Measurements from ENCODE around the gene KMT5C. TPM values are rescaled to one million over a fixed set of nuclear protein-coding genes. Genes with fewer than 3 reads are reported as not detected.
A peak's percentile ranks its signal among the peaks of the same experiment; 100 is the strongest.

The KMT5C gene
- total RNA-seq, 1 experiment from 2014 or later: 4.0 TPM

DNA sequence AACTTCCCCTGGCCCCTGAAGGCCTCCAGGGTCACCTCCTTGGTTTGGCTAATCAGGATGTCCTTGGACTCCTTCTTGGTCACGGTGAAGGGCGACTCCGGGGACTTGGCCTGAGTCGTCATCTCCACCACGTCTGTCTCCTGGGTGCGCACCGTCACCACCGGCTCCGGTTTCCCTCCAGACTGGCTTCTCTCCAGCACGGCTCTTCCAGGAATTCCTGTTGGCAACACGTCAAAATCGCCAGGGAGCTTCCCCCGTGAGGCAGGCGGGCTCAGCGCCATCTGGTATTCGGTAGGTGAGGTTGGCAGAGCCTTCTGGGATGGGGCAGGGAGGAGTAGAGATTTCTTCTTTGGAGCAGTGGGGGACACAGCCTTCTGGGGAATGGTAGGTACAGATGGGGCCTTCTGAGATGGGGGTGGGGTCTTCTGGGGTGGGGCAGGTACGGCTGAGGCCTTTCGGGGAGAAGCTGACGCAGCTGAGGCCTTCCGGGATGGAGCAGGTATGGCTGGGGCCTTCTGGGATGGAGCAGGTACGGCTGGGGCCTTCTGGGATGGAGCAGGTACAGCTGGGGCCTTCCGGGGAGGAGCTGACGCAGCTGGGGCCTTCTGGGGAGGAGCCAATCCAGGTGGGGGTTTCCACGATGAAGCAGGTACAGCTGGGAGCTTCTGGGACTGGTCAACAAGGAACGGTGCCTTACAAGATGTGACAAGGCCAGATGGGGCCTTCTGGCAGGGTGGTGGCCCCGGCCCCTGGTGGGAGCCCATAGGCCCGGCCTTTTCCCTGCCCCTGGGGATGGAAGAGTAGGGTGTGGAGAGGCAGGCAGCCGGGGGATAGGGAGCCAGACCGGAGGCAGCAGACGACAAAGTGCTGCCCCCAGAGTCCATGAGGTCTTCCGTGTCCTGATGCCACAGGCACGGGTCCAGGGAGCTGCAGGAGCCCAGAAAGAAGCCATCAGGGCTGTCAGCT, 19.6 kb downstream of the KMT5C start:
- Histone ChIP-seq H3K9me3 (replicated peaks) (0 out of 2 replicates have a peak, but pooled peaks cover 3% of the 10 kb centered on the region), H3K4me3 (no peak overlapping the region), H3K4me1 (replicated peaks) (peaks cover 5% of the 10 kb centered on the region; the same call in 1 of the 2 replicates), H3K27ac (no peak overlapping the region), H3K27me3 (replicated peaks) (peaks cover 30% of the 10 kb centered on the region), H3K36me3 (no peaks in the 10 kb centered on the region)
- no peak for DNase-seq (ENCODE audit: low read depth in 1 of 2, low spot score in 2 of 2)

DNA sequence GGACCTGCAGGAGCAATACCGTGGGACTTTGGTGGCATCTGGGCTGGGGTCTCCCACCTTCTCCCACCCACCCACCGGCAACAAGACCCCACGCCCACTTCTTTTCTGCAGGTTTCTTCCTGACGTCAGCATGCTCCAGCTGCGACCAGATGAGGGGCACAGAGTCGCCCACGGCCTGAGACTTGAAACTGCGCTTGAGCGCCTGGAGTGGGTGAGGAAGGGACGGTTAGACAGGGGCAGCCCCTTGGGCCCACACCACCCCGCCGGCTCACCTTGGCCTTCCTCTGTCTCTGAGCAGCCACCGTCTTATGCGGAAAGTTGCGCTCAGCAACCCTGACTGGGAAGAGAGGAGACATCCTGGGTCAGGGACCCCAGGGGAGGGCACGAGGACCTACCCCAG, 21.2 kb downstream of the KMT5C start:
- Histone ChIP-seq H3K27me3 (replicated peaks) (peaks cover 18% of the 10 kb centered on the region), H3K4me1 (replicated peaks) (peaks cover 14% of the 10 kb centered on the region; the same call in 1 of the 2 replicates), H3K36me3 (peaks cover 14% of the 10 kb centered on the region), H3K27ac (no peak overlapping the region), H3K4me3 (no peak overlapping the region), H3K9me3 (replicated peaks) (no peaks in the 10 kb centered on the region)
- no peak for DNase-seq (ENCODE audit: low read depth in 1 of 2, low spot score in 2 of 2)

DNA sequence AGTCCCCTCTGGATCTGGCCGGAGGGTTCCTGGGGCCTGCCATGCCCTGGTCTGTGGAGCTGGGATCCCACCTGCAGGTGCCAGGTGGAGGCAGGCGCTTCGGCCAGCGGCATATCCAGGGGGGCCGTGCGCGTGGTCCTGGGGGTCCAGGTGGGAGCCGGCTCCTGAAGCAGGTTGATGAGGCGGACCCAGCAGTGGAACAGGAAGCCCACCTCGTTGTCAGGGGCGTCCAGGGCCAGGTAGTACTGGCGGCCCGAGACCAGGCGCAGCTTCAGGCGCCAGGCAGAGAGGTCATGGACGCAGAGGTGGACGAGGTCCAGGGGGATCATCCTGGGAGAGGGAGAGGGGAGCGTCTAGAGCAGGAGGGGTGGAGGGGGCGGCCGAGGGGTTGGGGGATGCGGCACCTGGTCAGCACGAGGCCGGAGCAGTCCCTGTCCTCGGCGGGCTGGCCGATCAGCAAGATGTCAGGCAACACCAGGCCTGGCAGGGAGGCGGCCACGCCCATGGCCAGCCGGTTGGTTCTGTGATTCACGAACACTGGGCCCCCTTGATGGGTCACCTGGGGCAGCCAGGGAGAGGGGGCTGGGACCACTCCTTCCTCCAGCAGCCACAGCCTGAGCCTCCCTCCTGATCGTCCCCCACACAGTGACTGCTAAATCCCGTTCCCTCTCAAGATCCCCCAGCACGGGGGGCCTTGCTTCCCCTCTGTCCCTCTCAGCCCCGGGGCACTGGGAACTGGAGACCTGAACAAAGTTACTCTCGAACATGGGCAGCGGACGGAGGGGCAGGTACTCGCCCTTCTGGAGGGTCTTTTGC, 22.7 kb downstream of the KMT5C start:
- Histone ChIP-seq H3K4me1 (replicated peaks) (peaks cover 17% of the 10 kb centered on the region; the same call in 1 of the 2 replicates), H3K9me3 (replicated peaks) (no peaks in the 10 kb centered on the region), H3K36me3 (peaks cover 27% of the 10 kb centered on the region), H3K4me3 (no peak overlapping the region), H3K27ac (no peak overlapping the region), H3K27me3 (replicated peaks) (peaks cover 6% of the 10 kb centered on the region)
- DNase-seq (ENCODE audit: low read depth in 1 of 2, low spot score in 2 of 2): no peak

DNA sequence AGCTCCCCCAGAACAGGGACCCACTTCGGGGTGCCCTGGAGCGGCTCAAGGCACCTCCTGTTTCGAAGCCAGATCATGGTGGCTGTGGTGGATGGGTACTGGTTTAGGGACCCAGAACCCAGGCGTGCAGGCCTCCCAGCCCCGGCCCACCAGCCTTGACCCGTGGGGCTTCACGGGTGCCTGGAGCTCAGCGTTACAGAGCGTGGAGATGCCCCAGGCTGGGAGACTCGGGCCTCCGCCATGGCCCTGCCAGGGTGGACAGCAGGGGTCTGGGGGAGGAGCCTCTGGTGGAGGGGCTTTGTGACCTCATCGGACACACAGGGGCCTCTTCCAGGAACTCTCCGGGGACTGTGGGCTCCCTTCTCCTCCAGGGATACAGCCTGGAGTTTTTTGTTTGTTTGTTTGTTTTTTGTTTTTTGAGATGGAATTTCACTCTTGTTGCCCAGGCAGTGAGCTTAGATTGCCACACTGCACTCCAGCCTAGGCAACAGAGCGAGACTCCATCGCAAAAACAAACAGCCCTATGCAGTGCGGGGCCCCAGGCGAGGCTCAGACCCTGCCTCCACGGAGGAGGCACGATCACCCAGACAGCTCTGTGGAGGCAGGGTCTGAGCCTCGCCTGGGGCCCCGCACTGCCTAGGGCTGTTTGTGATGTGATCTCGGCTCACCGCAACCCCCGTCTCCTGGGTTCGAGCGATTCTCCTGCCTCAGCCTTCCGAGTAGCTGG, 23.5 kb downstream of the KMT5C start, which contains the start of gene GARIN5B:
GARIN5B (minus strand) TSS at position 271 of the 727 bp plus-strand sequence; CDS start at position 77, 194 bp downstream.
- H3K9me3 ChIP-seq (replicated peaks): no peaks in the 10 kb centered on the region
- H3K4me3 ChIP-seq: no peak within 1 kb of the TSS
- H3K4me1 ChIP-seq (replicated peaks): peaks cover 17% of the 10 kb centered on the region
- H3K36me3 ChIP-seq: peaks cover 35% of the 10 kb centered on the region
- H3K27me3 ChIP-seq (replicated peaks): 0 out of 2 replicates have a peak, but pooled peaks cover 1% of the 10 kb centered on the region
- H3K27ac ChIP-seq: no peak within 1 kb of the TSS
- no peak for DNase-seq (ENCODE audit: low read depth in 1 of 2, low spot score in 2 of 2)

DNA sequence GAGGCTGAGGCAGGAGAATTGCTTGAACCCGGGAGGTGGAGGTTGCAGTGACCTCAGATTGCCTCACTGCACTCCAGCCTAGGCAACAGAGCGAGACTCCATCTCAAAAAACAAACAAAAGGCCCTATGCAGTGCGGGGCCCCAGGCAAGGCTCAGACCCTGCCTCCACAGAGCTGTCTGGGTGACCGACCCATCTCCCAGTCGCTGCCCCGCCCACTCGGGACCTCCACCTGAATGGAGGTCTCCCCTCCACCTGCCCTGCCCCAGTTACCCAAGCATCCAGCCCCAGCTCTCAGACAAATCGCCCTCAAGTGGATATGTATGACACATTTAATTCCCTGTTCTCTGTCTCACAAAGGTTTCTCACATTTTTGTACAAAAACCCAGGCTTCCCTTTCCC, 25.6 kb downstream of the KMT5C start:
- peaks cover 33% of the 10 kb centered on the region for H3K4me1 ChIP-seq (replicated peaks)
- H3K36me3 ChIP-seq: peaks cover 52% of the 10 kb centered on the region
- DNase-seq (ENCODE audit: low read depth in 1 of 2, low spot score in 2 of 2): no peak
- H3K27me3 ChIP-seq (replicated peaks): no peaks in the 10 kb centered on the region
- H3K9me3 ChIP-seq (replicated peaks): no peaks in the 10 kb centered on the region
- no peak overlapping the region for H3K4me3 ChIP-seq
- no peak overlapping the region for H3K27ac ChIP-seq

DNA sequence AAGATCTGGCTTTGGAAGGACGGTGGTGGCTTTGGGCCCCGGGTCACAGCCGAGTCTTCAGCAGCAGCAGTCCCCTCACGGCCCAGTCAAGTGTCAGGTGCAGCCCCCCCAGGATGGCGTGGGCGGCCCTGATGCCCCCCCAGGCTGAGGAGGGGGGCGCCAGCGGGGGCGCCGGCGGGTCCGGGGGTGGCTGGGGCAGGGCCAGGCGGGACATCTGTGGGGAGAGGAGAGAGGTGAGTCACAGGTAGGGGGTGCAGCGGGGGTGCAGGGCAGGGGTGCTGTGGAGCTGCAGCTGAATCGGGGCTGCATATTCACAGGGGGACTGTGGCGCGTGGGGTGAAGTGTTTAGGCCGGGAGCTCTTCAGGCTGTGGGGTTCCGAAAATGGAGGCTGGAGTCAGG, 26.3 kb downstream of the KMT5C start:
- Histone ChIP-seq H3K9me3 (replicated peaks) (no peaks in the 10 kb centered on the region), H3K4me1 (replicated peaks) (peaks cover 39% of the 10 kb centered on the region), H3K4me3 (no peak overlapping the region), H3K27ac (no peak overlapping the region), H3K36me3 (peaks cover 52% of the 10 kb centered on the region), H3K27me3 (replicated peaks) (no peaks in the 10 kb centered on the region)
- no peak for DNase-seq (ENCODE audit: low read depth in 1 of 2, low spot score in 2 of 2)

DNA sequence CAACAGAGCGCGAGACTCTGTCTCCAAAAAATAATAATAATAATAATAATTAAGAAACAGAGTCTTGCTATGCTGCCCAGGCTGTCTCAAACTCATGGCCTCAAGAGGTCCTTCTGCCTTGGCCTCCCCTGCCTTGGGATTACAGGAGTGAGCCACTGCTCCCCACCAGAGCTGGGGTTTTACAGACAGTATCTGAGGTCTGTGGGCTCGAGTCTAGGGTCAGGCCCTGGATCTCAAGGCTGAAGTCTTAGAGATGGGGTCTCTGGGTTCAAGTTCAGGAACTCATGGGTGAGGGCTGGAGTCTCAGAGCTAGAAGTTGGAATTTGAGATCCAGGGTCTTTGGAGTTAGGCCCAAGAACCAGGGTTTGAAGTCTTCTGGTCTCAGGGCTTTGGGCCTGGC, 27.1 kb downstream of the KMT5C start:
- peaks cover 52% of the 10 kb centered on the region for H3K36me3 ChIP-seq
- peaks cover 47% of the 10 kb centered on the region for H3K4me1 ChIP-seq (replicated peaks)
- DNase-seq (ENCODE audit: low read depth in 1 of 2, low spot score in 2 of 2): no peak
- no peak overlapping the region for H3K27ac ChIP-seq
- no peaks in the 10 kb centered on the region for H3K27me3 ChIP-seq (replicated peaks)
- no peaks in the 10 kb centered on the region for H3K9me3 ChIP-seq (replicated peaks)
- no peak overlapping the region for H3K4me3 ChIP-seq

DNA sequence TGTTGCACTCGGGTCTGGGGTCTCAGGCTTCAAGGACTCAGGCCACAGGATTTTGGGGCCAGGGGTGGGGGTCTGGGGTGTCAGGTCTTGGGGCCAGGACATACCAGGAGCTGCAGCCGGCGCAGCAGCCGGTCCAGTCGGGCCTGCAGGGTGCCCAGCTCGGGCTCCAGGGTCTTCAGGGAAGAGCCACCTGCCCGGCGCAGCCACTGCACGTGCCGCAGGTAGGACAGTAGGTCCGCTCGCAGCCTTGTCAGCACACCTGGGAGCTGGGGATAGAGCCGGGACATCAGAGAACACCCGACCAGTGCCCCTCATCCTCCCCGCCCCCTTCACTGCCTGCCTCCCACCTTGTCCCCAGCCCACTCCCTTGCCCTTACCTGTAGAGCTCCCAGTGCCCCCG, 28.4 kb downstream of the KMT5C start:
- Histone ChIP-seq H3K4me1 (replicated peaks) (peaks cover 59% of the 10 kb centered on the region), H3K27ac (no peak overlapping the region), H3K4me3 (peak overlapping the region; percentile 88), H3K9me3 (replicated peaks) (no peaks in the 10 kb centered on the region), H3K36me3 (peaks cover 52% of the 10 kb centered on the region), H3K27me3 (replicated peaks) (no peaks in the 10 kb centered on the region)
- no peak for DNase-seq (ENCODE audit: low read depth in 1 of 2, low spot score in 2 of 2)

DNA sequence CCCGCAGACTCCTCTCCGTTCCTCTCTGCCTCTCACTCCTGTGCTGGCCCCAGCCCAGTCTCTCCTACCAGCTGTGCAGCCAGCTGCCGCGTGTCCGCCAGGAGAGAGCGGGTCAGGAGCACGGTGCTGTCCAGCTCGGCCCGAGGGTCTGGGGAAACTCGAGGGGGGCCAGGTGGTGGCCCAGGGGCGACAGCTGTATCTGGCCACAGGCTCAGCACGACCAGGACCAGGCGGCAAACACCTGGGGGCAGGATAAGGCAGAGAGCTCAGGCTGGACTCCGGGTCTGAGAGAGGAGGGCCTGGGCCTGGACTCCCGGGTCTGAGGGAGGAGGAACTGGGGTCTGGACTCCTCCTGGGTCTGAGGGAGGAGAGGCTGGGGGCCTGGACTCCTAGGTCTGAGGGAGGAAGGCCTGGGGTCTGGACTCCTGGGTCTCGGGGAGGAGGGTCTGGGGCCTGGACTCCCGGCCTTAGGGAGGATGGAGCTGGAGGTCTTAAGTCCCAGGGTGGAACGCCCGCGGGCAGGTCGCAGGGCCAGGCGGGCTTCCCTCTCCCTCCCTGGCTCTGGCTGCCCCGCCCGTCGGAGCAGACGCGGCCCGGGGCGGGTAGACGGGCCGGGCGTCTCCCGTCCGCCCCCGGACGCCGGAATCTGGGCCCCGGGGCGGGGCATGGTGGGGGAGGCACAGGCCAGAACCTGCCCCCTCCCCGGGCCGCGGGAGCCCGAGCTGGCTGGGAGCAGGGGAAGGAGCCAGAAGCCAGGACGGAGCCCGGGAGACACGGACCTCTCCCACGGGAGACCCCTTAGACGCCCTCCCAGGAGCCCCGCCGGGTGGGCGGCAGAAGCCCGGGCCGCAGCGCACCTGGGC, 29.3 kb downstream of the KMT5C start:
- Histone ChIP-seq H3K27me3 (replicated peaks) (no peaks in the 10 kb centered on the region), H3K27ac (peak overlapping the region; percentile 32; the same call in 1 of the 2 replicates), H3K4me3 (peak overlapping the region; percentile 88), H3K36me3 (peaks cover 52% of the 10 kb centered on the region), H3K4me1 (replicated peaks) (peaks cover 64% of the 10 kb centered on the region), H3K9me3 (replicated peaks) (no peaks in the 10 kb centered on the region)
- DNase-seq (ENCODE audit: low read depth in 1 of 2, low spot score in 2 of 2): peak; percentile 62 to 71

DNA sequence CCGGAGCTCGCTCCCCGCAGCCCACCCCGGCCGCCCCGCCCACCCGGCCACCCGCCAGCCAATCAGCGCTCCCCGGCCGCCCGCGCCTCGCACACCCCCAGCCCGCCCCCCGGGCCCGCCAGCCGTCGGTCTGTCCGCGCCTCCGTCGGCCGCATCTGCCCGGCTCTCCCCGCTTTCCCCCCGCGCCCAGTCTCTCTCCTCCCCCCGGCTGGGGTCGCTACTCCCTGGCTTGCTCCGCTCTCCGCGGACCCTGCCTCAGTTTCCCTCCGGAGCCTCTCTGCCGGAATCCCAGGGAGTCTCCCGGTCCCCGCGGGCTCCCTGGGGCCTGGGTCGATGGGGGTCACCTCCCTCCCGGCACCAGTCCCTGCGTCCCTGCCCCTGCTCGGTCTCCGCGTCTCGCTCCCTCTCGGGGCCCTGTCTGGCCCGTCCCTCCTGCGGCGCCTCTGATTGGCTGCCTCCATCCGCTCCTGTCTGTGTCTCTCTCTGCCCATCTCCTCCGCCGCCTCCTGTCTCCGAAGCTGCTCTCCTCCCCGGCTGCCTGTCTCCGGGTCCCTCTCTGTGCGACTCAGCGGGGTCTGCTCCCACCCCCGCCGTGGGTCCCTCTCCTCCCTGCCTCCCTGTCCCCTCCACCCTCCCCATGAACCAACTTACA, 30.1 kb downstream of the KMT5C start:
- H3K27ac ChIP-seq: peak overlapping the region; percentile 45
- H3K4me3 ChIP-seq: peak overlapping the region; percentile 88
- peaks cover 49% of the 10 kb centered on the region for H3K36me3 ChIP-seq
- no peaks in the 10 kb centered on the region for H3K27me3 ChIP-seq (replicated peaks)
- H3K9me3 ChIP-seq (replicated peaks): no peaks in the 10 kb centered on the region
- DNase-seq (ENCODE audit: low read depth in 1 of 2, low spot score in 2 of 2): peak; percentile 73 to 88
- peaks cover 67% of the 10 kb centered on the region for H3K4me1 ChIP-seq (replicated peaks)

DNA sequence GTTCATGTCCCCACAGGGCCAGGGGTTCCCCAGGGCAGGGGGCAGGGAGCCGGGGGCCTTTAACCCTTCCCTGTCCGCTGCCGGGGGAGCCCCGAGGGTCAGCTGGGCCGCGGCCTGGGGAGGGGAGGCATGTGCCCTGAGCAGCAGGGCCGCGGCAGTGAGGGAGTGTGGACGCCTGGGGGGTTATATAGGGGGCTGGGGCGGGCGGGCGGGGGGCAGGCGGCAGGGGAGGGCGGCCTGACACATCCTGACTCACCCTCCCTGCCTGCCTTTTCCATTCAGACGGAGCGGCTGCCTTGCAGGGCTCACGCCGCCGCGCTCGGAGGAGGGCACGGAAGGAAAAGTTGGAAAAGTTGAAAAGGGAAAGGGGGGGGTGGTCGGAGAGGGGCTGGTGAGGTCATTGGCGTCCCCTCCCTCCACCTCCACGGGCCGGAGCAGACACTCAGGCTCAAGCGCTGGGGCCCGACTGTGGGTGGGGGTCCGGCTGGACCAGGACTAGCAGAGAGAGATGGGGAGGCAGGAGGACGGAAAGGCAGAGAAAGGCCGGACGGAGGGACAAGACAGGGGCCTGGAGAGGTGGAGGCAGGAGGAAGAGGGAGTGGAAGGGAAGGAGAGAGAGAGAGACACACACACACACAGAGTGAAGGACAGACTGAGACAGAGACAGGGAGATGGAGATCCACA, 30.8 kb downstream of the KMT5C start, which contains the start of gene IL11:
IL11 (minus strand) TSS at position 159 of the 684 bp plus-strand sequence; CDS start at position 6, 153 bp downstream.
- Histone ChIP-seq H3K4me3 (peak within 1 kb of the TSS; percentile 88), H3K4me1 (replicated peaks) (peaks cover 61% of the 10 kb centered on the region), H3K27me3 (replicated peaks) (no peaks in the 10 kb centered on the region), H3K27ac (peak within 1 kb of the TSS; percentile 71), H3K9me3 (replicated peaks) (no peaks in the 10 kb centered on the region), H3K36me3 (peaks cover 42% of the 10 kb centered on the region)
- peak; percentile 85 to 90 for DNase-seq (ENCODE audit: low read depth in 1 of 2, low spot score in 2 of 2)

Measured in SJSA1 (cell line).